IMR-90 (cell line): ENCODE results near the gene LPIN1.

ENCODE experiments used
- BHLHE40 ChIP-seq: fragments of 150-350 bp; IDR thresholded peaks from 2 replicates; pipeline ENCODE4 v1.6.1; 2016; ENCODE audit warnings: mild to moderate bottlenecking, low read depth, low read length
- CEBPB ChIP-seq: IDR thresholded peaks from 2 replicates; pipeline ENCODE4 v1.6.1; 2012; ENCODE audit warnings: low read depth, low read length, improper control_type of control experiment
- CHD1 ChIP-seq: IDR thresholded peaks from 2 replicates; pipeline ENCODE4 v1.6.1; 2012; ENCODE audit warnings: low read depth, low read length, improper control_type of control experiment
- MAZ ChIP-seq: IDR thresholded peaks from 2 replicates; pipeline ENCODE4 v1.6.1; 2012; ENCODE audit warnings: low read depth, mild to moderate bottlenecking, low read length, improper control_type of control experiment, moderate library complexity, borderline replicate concordance
- MXI1 ChIP-seq: IDR thresholded peaks from 2 replicates; pipeline ENCODE4 v1.6.1; 2012; ENCODE audit warnings: low read depth, mild to moderate bottlenecking, low read length, moderate library complexity, borderline replicate concordance
- POLR2A ChIP-seq: IDR thresholded peaks from 2 replicates; pipeline ENCODE4 v1.6.1; 2012; ENCODE audit warnings: mild to moderate bottlenecking, low read depth, low read length
- RCOR1 ChIP-seq: IDR thresholded peaks from 2 replicates; pipeline ENCODE4 v1.6.1; 2012; ENCODE audit warnings: mild to moderate bottlenecking, low read length, improper control_type of control experiment; ENCODE audit not compliant: insufficient replicate concordance
- RFX5 ChIP-seq: IDR thresholded peaks from 2 replicates; pipeline ENCODE4 v1.8.0; 2012; ENCODE audit warnings: low read depth, mild to moderate bottlenecking, low read length, moderate library complexity
- SMC3 ChIP-seq: fragments of 150-350 bp; IDR thresholded peaks from 2 replicates; pipeline ENCODE4 v1.6.1; 2016; ENCODE audit warnings: low read depth, mild to moderate bottlenecking, antibody characterized with exemption, low read length, moderate library complexity
- TF ChIP-seq, protein P1 (sequence below): conservative IDR thresholded peaks from 2 replicates; pipeline ENCODE4 v1.5.1; 2012; ENCODE audit warnings: mild to moderate bottlenecking, low read depth, low read length, improper control_type of control experiment
- TF ChIP-seq, protein P2 (sequence below): fragments of 150-350 bp; IDR thresholded peaks from 2 replicates; pipeline ENCODE4 v1.6.1; 2017; ENCODE audit warnings: mild to moderate bottlenecking, antibody characterized with exemption, low read length, low read depth

DNA sequence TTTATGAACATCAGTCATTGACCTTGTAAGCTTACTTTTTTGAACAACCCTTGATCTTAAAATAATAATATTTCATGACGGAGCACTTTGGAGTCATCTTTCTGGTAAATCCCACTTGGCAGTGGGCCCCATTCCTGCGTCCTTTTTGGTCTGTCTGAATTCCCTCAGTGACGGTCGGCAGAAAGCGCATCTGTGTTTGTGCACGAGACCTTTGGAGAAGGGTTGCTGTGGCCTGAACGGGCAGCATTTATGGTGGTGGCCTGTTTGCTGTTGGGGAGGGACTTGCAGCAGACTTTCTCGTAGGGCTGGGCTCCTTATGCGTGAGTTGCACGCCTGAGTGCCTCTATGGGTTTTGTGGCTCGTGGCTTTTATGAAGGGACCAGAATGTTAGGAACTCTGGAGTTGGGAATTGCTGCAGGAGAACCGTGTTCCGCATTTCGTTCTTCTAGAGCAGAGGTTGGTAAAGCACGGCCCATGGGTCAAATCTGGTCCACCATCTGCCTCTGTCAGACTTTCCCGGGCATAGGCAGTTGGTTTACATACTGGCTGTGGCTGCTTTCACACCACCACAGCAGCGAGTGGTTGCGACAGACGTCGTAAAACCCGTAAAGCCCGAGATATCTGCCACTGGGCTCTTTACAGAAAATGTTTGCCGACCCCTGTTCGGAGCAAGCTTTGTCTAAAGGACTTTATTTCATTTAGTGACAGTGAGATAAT lies 30.8 kb downstream of the LPIN1 start:
- TF ChIP-seq, protein P1, sequence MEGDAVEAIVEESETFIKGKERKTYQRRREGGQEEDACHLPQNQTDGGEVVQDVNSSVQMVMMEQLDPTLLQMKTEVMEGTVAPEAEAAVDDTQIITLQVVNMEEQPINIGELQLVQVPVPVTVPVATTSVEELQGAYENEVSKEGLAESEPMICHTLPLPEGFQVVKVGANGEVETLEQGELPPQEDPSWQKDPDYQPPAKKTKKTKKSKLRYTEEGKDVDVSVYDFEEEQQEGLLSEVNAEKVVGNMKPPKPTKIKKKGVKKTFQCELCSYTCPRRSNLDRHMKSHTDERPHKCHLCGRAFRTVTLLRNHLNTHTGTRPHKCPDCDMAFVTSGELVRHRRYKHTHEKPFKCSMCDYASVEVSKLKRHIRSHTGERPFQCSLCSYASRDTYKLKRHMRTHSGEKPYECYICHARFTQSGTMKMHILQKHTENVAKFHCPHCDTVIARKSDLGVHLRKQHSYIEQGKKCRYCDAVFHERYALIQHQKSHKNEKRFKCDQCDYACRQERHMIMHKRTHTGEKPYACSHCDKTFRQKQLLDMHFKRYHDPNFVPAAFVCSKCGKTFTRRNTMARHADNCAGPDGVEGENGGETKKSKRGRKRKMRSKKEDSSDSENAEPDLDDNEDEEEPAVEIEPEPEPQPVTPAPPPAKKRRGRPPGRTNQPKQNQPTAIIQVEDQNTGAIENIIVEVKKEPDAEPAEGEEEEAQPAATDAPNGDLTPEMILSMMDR, result no peak
- TF ChIP-seq SMC3 (no peak), POLR2A (no peak), CEBPB (no peak), MXI1 (no peak), MAZ (no peak), RCOR1 (no peak), BHLHE40 (no peak), CHD1 (no peak), RFX5 (no peak)
- TF ChIP-seq, protein P2, sequence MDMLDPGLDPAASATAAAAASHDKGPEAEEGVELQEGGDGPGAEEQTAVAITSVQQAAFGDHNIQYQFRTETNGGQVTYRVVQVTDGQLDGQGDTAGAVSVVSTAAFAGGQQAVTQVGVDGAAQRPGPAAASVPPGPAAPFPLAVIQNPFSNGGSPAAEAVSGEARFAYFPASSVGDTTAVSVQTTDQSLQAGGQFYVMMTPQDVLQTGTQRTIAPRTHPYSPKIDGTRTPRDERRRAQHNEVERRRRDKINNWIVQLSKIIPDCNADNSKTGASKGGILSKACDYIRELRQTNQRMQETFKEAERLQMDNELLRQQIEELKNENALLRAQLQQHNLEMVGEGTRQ, result no peak
